Measurements from ENCODE around the gene GLS. TPM values are rescaled to one million over a fixed set of nuclear protein-coding genes. Genes with fewer than 3 reads are reported as not detected.
"Not testable (repeated sequence)": the region's sequence is repeated elsewhere in the genome, so short reads cannot be mapped to it uniquely, and the experiment has no call there.

GLS gene
- total RNA-seq, 2 experiments from 2014 or later, result 218 to 227 TPM

DNA sequence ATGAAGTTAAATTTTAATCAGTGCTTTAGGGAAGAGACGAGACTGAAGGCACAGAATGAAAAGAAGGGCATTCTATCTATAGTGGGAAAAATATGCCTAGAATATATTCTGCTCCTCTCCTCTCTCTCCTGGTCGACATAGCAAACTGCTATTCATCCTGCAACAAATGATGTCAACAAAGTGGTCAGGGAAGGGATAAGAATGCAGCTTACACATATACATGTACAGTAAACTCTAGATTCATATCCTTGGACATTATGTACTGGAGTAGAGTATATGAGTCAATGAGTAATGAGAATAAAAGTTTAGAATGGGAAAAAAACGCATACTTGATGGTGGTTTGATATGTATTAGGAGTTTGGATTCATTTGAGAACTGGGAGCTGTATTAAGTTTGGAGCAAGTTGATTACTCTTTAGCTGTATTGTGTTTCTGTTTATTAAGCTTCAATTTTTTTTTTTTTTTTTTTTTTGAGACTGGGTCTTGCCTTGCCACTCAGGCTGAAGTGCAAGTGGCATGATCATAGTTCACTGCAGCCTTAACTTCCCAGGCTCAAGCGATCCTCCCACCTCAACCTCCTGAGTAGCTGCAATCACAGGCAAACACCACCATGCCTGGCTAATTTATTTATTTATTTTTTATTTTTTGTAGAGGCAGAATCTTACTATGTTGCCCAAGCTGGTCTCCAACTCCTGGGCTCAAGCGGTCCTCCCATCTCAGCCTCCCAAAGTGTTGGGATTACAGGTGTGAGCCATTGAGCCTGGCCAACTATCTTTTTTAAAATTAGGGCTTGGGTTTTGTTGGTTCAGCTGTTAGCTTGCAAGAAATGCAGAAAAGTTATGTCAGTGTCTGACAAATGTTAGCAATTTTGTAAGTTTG lies 79.5 kb downstream of the GLS start:
- DNase-seq (no peak), ATAC-seq (no peak)
- POLR2A ChIA-PET, result no interaction called here
- no peak overlapping the region for H3K4me3 Mint-ChIP-seq
- peaks cover 76% of the 10 kb centered on the region for H3K36me3 Mint-ChIP-seq (ENCODE audit: low read depth)
- H3K9me3 Mint-ChIP-seq, result peaks cover 10% of the 10 kb centered on the region
- H3K27ac Mint-ChIP-seq, result peak overlapping the region; percentile 13
- H3K27me3 Mint-ChIP-seq, result no peaks in the 10 kb centered on the region
- intact Hi-C loops (cut with micrococcal nuclease), result no loop called here
- CTCF ChIA-PET, result interaction anchor here (0.9 to 1.4 kb wide), 2 partner anchors 12 to 14 kb away, joined by 3 to 5 read pairs; no protein-coding TSS in a partner anchor
- TF ChIP-seq, protein P1, sequence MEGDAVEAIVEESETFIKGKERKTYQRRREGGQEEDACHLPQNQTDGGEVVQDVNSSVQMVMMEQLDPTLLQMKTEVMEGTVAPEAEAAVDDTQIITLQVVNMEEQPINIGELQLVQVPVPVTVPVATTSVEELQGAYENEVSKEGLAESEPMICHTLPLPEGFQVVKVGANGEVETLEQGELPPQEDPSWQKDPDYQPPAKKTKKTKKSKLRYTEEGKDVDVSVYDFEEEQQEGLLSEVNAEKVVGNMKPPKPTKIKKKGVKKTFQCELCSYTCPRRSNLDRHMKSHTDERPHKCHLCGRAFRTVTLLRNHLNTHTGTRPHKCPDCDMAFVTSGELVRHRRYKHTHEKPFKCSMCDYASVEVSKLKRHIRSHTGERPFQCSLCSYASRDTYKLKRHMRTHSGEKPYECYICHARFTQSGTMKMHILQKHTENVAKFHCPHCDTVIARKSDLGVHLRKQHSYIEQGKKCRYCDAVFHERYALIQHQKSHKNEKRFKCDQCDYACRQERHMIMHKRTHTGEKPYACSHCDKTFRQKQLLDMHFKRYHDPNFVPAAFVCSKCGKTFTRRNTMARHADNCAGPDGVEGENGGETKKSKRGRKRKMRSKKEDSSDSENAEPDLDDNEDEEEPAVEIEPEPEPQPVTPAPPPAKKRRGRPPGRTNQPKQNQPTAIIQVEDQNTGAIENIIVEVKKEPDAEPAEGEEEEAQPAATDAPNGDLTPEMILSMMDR (IDR thresholded peaks at IDR 0.05), result no peak
- H3K4me1 Mint-ChIP-seq (ENCODE audit: low read depth), result peaks cover 30% of the 10 kb centered on the region

DNA sequence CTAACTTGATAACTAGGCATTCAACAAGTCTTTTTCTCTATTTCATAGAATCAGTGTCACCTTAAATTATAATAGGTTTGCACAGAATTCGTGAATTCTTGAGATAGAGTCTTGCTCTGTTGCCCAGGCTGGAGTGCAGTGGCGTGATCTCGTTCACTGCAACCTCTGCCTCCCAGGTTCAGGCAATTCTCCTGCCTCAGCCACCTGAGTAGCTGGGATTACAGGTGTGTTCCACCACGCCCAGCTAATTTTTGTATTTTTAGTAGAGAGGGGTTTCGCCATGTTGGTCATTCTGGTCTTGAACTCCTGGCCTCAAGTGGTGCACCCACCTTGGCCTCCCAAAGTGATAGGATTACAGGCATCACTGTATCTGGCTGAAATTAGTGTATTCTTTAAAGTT lies 80.5 kb downstream of the GLS start:
- ChIA-PET CTCF (interaction anchor here (1.4 kb wide), 1 partner anchor 15 kb away, joined by 3 read pairs; no protein-coding TSS in a partner anchor), POLR2A (interaction anchor here (0.7 kb wide), 1 partner anchor 305 kb away, joined by 3 read pairs; no protein-coding TSS in a partner anchor)
- ATAC-seq; H3K27me3 Mint-ChIP-seq; DNase-seq; H3K9me3 Mint-ChIP-seq; H3K4me3 Mint-ChIP-seq; intact Hi-C loops (cut with micrococcal nuclease): not testable (repeated sequence)
- Mint-ChIP-seq H3K4me1 (ENCODE audit: low read depth) (peaks cover 31% of the 10 kb centered on the region), H3K27ac (peak overlapping the region; percentile 8), H3K36me3 (ENCODE audit: low read depth) (peaks cover 77% of the 10 kb centered on the region)

DNA sequence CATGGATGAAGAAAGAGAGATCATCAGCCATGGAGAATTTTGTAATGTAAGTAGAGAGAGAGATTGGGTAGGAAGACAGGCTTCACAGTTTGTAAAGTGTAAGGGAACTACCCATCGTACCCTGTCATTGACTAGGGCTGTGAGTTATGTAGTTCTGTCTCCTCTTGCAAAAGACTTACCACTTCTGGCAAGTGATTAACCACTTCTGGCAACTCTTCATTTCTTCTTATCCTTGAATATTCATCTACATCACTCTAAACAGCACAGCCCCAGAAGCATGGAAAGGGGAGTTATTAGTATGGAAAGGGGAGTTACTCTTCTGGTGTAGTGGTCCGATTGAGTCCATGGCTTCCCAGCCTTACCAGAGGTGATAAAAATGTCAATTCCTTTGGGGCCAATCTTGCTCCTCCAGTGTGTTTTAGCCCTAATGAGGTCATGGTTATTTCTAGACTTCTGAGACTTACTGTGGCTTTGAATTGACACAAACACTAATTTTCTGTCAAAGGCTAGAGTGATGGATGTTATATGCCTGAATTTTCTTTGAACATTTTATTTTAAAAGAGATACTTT lies 81.4 kb downstream of the GLS start:
- POLR2A ChIA-PET, result interaction anchor here (0.7 to 1.3 kb wide), 2 partner anchors 22 to 306 kb away, joined by 3 to 4 read pairs; no protein-coding TSS in a partner anchor
- H3K4me1 Mint-ChIP-seq (ENCODE audit: low read depth), result peaks cover 33% of the 10 kb centered on the region
- DNase-seq (no peak), ATAC-seq (peak; percentile 33)
- peaks cover 75% of the 10 kb centered on the region for H3K36me3 Mint-ChIP-seq (ENCODE audit: low read depth)
- no peaks in the 10 kb centered on the region for H3K27me3 Mint-ChIP-seq
- H3K4me3 Mint-ChIP-seq, result no peak overlapping the region
- CTCF ChIA-PET, result interaction anchor here (1.2 to 2.1 kb wide), 2 partner anchors 14 to 112 kb away, joined by 4 to 7 read pairs; no protein-coding TSS in a partner anchor
- TF ChIP-seq, protein P1 (IDR thresholded peaks at IDR 0.05), result no peak
- H3K9me3 Mint-ChIP-seq, result no peaks in the 10 kb centered on the region
- intact Hi-C loops (cut with micrococcal nuclease), result no loop called here
- H3K27ac Mint-ChIP-seq, result peak overlapping the region; percentile 81

DNA sequence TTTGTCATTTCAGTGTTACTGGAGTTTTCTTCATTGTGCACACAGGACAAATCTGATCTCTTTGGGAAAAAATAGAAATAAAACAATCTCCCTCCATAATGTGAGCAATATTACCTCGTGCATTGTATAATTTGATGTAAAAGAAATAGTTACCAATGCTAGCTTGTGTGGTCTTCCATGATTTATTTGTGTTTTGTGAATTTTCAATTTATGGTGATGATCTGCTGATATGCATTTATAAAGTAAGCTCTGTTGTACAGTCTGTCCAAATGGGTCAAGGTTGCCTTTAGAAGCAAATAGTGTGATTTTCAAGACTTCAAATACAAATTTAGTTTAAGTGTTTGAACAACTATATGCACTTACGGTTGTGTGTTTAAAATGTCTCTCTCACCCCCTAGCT lies 82.5 kb downstream of the GLS start:
- intact Hi-C loops (cut with micrococcal nuclease), result no loop called here
- Mint-ChIP-seq H3K4me1 (ENCODE audit: low read depth) (peaks cover 36% of the 10 kb centered on the region), H3K27me3 (no peaks in the 10 kb centered on the region), H3K4me3 (no peak overlapping the region), H3K9me3 (no peaks in the 10 kb centered on the region), H3K36me3 (ENCODE audit: low read depth) (peaks cover 76% of the 10 kb centered on the region), H3K27ac (peak overlapping the region; percentile 3)
- ChIA-PET POLR2A (interaction anchor here (0.6 to 1.4 kb wide), 7 partner anchors 11 to 50 kb away, joined by 3 to 4 read pairs (median 3); no protein-coding TSS in a partner anchor), CTCF (interaction anchor here (0.6 to 2.1 kb wide), 5 partner anchors 9 to 113 kb away, joined by 3 to 7 read pairs (median 3); no protein-coding TSS in a partner anchor)
- ATAC-seq (no peak), DNase-seq (no peak)
- TF ChIP-seq, protein P1 (IDR thresholded peaks at IDR 0.05), result no peak

DNA sequence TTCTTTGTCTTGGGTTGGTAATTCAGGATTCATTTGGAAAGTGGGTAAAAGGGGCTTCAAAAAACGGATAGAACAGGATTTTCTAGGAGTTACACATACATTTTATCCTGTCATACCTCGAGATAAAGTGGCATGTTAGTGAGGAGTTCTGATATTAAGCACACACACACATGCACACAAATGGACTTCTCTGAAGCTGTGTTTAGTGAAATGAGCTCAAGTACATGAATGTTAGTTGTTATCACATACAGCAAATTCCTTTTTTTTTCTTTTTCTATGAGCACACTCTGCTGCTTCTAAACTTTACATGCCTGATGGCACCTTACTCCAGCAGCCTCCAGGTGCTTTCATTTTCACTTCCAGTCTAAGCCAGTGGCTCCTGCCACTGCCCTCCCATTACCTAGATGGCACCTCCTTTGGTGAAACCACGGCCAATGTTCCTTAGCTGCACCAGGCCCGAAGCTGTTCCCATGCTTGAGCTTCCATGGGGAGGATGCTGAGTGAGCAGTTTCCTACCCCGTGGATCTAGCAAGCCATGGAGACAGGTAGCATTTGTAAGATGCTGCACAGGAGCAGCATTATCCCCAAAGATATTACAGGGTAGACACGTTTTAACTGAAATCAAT lies 83.7 kb downstream of the GLS start:
- intact Hi-C loops (cut with micrococcal nuclease), result no loop called here
- H3K4me1 Mint-ChIP-seq (ENCODE audit: low read depth), result peaks cover 32% of the 10 kb centered on the region
- H3K4me3 Mint-ChIP-seq, result no peak overlapping the region
- H3K27ac Mint-ChIP-seq, result peak overlapping the region; percentile 71
- ATAC-seq (no peak), DNase-seq (no peak)
- no peaks in the 10 kb centered on the region for H3K9me3 Mint-ChIP-seq
- peaks cover 75% of the 10 kb centered on the region for H3K36me3 Mint-ChIP-seq (ENCODE audit: low read depth)
- no peaks in the 10 kb centered on the region for H3K27me3 Mint-ChIP-seq
- ChIA-PET CTCF (interaction anchor here (0.7 to 1.2 kb wide), 5 partner anchors 8 to 38 kb away, joined by 3 read pairs; no protein-coding TSS in a partner anchor), POLR2A (interaction anchor here (0.6 to 1.4 kb wide), 7 partner anchors 11 to 771 kb away, joined by 3 to 4 read pairs (median 3); no protein-coding TSS in a partner anchor)
- TF ChIP-seq, protein P1 (IDR thresholded peaks at IDR 0.05), result no peak
